T-cell (primary cell): ENCODE measurements around the gene C19orf47. TPM values are rescaled to one million over a fixed set of nuclear protein-coding genes. Genes with fewer than 3 reads are reported as not detected.

ENCODE experiments used
- ATAC-seq, 4 experiments: fragments of 200-7000 bp in 3 of 4; fragments of 150-1000 bp in 1 of 4; cut with Tn5 transposase; replicated peaks in 1 of 4; 1 replicate in 3 of 4; 2 replicates in 1 of 4; pipeline ENCODE4 v1.10.0; 2021; ENCODE audit warnings: moderate library complexity in 3 of 4, mild to moderate bottlenecking in 2 of 4, moderate number of reproducible peaks in 1 of 4
- CTCF ChIA-PET, 2 donors: fragments of 300-600 bp; sonication (Branson Sonifier 250); formaldehyde crosslinking; loops; one replicate each; lab custom pipeline; 2022; ENCODE audit warnings: antibody characterized with exemption in 2 of 2; lab: Charles Lee
- POLR2A ChIA-PET, 2 donors: fragments of 300-600 bp; sonication (Branson Sonifier 250); formaldehyde crosslinking; loops; one replicate each; lab custom pipeline; 2022; ENCODE audit warnings: antibody characterized with exemption in 2 of 2; lab: Charles Lee
- DNase-seq, 35 experiments: peaks; one replicate each; pipeline versions ENCODE4 v3.0.0 to v3.0.0-alpha.2; 2013 to 2023
- H3K27ac ChIP-seq: one replicate; pipeline ENCODE4 v1.5.1; 2013; ENCODE audit warnings: low read length
- H3K27me3 ChIP-seq, 2 experiments: replicated peaks in 1 of 2; 1 replicate in 1 of 2; 2 replicates in 1 of 2; pipeline versions ENCODE4 v1.6.1 to v1.7.0; 2013; ENCODE audit warnings: low read length in 1 of 2, mixed read lengths in 1 of 2; ENCODE audit not compliant: control insufficient read depth in 2 of 2, insufficient read depth in 2 of 2; ENCODE audit errors: extremely low read depth in 1 of 2
- H3K36me3 ChIP-seq, 2 donors: 1 replicate in 1 of 2; 2 replicates in 1 of 2; pipeline versions ENCODE4 v1.6.1 to v1.7.0; 2013; ENCODE audit warnings: low read length in 1 of 2; ENCODE audit not compliant: control insufficient read depth in 2 of 2, insufficient read depth in 1 of 2; ENCODE audit errors: extremely low read depth in 1 of 2
- H3K4me1 ChIP-seq, 2 experiments: 1 replicate in 1 of 2; 2 replicates in 1 of 2; pipeline versions ENCODE4 v1.6.1 to v1.7.0; 2013; ENCODE audit warnings: low read length in 2 of 2, mixed read lengths in 1 of 2; ENCODE audit not compliant: insufficient read depth in 2 of 2, control insufficient read depth in 1 of 2; ENCODE audit errors: extremely low read depth in 1 of 2
- H3K4me3 ChIP-seq, 2 donors: 1 replicate in 1 of 2; 2 replicates in 1 of 2; pipeline versions ENCODE4 v1.5.1 to v1.7.0; 2013; ENCODE audit warnings: mild to moderate bottlenecking in 2 of 2, low read length in 1 of 2, moderate library complexity in 1 of 2; ENCODE audit not compliant: control insufficient read depth in 1 of 2; ENCODE audit errors: extremely low read depth in 1 of 2
- H3K9me3 ChIP-seq: 2 replicates; pipeline ENCODE4 v1.7.0; 2013
- H3K27ac Mint-ChIP-seq, 2 donors: one replicate each; pipeline ENCODE4 v1.8.0; 2020 to 2021; ENCODE audit warnings: mild to moderate bottlenecking in 2 of 2, mixed read lengths in 2 of 2
- H3K27me3 Mint-ChIP-seq, 2 donors: one replicate each; pipeline ENCODE4 v1.8.0; 2021 to 2022; ENCODE audit warnings: mixed read lengths in 2 of 2
- H3K36me3 Mint-ChIP-seq: one replicate; pipeline ENCODE4 v1.8.0; 2021; ENCODE audit warnings: mixed read lengths
- H3K4me1 Mint-ChIP-seq, 3 donors: one replicate each; pipeline ENCODE4 v1.8.0; 2020 to 2022; ENCODE audit warnings: mixed read lengths in 3 of 3, mild to moderate bottlenecking in 1 of 3
- H3K4me3 Mint-ChIP-seq, 3 donors: one replicate each; pipeline ENCODE4 v1.8.0; 2020 to 2022; ENCODE audit warnings: mild to moderate bottlenecking in 3 of 3, mixed read lengths in 3 of 3, moderate library complexity in 3 of 3
- H3K9me3 Mint-ChIP-seq, 3 donors: one replicate each; pipeline ENCODE4 v1.8.0; 2020 to 2022; ENCODE audit warnings: mixed read lengths in 3 of 3
- WGBS: methylation state at CpG from one replicate; pipeline ENCODE4 v1.1.5; 2013; ENCODE audit warnings: missing lambda C conversion rate; ENCODE audit not compliant: insufficient coverage; 5-methylcytosine and 5-hydroxymethylcytosine counted together
- total RNA-seq, 35 experiments: library from RNA in 6 of 35; stranded (reverse) in 6 of 35; fragments of 120-200 nt in 1 of 35; gene quantifications; one replicate each; pipeline versions ENCODE4 v1.2.1 to v1.2.4 and lab custom pipeline; 2013 to 2026

The C19orf47 gene
- total RNA-seq, 5 donors from 2014 or later (not counting 1 experiment from before 2014, with no cell fraction given), result 12.4 to 14.8 (median 14.5) TPM

DNA sequence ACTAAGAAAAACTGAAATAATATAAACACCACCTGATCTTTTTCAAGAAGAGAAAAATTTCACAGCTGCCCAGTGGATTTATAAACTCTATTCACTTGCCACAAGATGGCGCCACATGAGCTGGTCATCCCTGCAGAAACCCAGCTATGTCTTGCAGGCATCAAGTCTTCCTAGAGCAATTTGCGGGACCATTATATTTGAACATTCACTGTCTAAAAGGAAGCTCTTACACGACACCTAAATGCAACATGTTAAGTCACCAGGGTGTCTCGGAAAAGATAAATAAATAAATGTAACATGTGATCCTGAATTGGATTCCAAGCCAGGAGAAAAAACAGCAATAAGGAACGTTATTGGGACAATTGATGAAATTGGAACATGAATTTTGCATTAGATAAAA lies 42.8 kb downstream of the C19orf47 start:
- H3K27ac Mint-ChIP-seq, result no peak overlapping the region
- no peaks in the 10 kb centered on the region for H3K9me3 ChIP-seq
- no peaks in the 10 kb centered on the region for H3K27me3 Mint-ChIP-seq
- no peaks in the 10 kb centered on the region for H3K4me1 ChIP-seq
- WGBS, result 100% methylated on average over 1 of the region's 5 CpGs
- no peak overlapping the region for H3K4me3 ChIP-seq
- no peaks in the 10 kb centered on the region for H3K27me3 ChIP-seq
- no peaks in the 10 kb centered on the region for H3K36me3 Mint-ChIP-seq
- H3K4me3 Mint-ChIP-seq, result no peak overlapping the region
- peaks cover 0 to 3% (median 3%) of the 10 kb centered on the region in 3 donors for H3K4me1 Mint-ChIP-seq
- ATAC-seq (peak; percentile 58 to 69 (median 62)), DNase-seq (peak; percentile 35 to 85 (median 65))
- CTCF ChIA-PET, result interaction anchor here (0.5 to 1.7 kb wide), 30 partner anchors 9 to 1594 kb away, joined by 3 to 17 read pairs (median 3); partner anchors contain the start of genes BLVRB (in 1 of the 2) and SERTAD3 (in 1 of the 2)
- no peak overlapping the region for H3K27ac ChIP-seq
- H3K36me3 ChIP-seq, result no peaks in the 10 kb centered on the region
- POLR2A ChIA-PET, result interaction anchor here in 1 of 2 donors (0.7 kb wide), 1 partner anchor 1999 kb away, joined by 6 read pairs; no protein-coding TSS in a partner anchor
- no peaks in the 10 kb centered on the region for H3K9me3 Mint-ChIP-seq

DNA sequence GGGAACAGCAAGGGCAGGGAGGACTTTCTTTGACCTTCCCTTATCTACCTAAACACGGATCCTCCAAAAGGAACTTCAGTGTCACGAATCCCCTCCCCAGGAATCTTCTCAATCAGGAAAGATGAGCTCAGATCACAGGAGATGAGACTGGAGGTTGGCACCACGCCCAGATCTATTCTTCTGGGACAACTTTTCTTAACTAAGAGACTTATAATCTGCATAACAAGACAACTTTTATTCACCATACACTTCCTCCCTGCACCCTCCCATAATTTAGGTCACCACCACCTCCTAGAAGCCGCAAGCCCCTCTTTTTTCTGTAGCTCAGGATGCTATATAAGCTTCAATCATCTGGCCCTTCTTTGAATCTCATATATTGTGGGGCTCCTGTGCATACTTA lies 43.9 kb downstream of the C19orf47 start:
- Mint-ChIP-seq H3K9me3 (no peaks in the 10 kb centered on the region), H3K36me3 (no peaks in the 10 kb centered on the region), H3K4me1 (peaks cover 0 to 3% (median 3%) of the 10 kb centered on the region in 3 donors), H3K27me3 (no peaks in the 10 kb centered on the region), H3K4me3 (no peak overlapping the region), H3K27ac (no peak overlapping the region)
- ChIA-PET CTCF (interaction anchor here (0.5 to 1.7 kb wide), 3 partner anchors 140 to 331 kb away, joined by 3 to 17 read pairs (median 5); partner anchors contain the start of gene SERTAD3 (in 1 of the 2)), POLR2A (no interaction called here)
- ATAC-seq (no peak), DNase-seq (no peak)
- H3K4me3 ChIP-seq, result no peak overlapping the region
- no peak overlapping the region for H3K27ac ChIP-seq
- WGBS, result 75% methylated on average over 2 of the region's 4 CpGs
- H3K4me1 ChIP-seq, result no peaks in the 10 kb centered on the region
- no peaks in the 10 kb centered on the region for H3K27me3 ChIP-seq
- H3K36me3 ChIP-seq, result no peaks in the 10 kb centered on the region
- no peaks in the 10 kb centered on the region for H3K9me3 ChIP-seq

DNA sequence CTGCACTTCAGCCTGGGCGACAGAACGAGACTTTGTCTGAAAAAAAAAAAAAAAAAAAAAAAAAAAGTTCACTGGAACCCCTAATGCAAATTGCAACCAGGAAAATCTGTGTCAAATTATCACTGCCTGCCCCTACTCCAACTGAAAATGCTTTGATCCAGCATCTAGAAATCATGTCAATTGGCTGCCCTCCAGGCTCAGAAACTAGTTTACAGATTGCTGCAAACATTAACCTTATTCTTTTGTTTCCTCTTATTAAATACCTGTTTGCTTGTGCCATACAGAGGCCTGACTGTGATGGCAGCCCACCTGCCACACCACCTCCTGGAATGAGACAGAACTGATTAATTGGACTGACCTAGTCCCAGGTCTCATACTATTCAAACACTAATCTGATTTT lies 44.4 kb downstream of the C19orf47 start:
- Mint-ChIP-seq H3K36me3 (no peaks in the 10 kb centered on the region), H3K9me3 (no peaks in the 10 kb centered on the region), H3K27ac (no peak overlapping the region), H3K4me3 (no peak overlapping the region), H3K27me3 (no peaks in the 10 kb centered on the region), H3K4me1 (peaks cover 0 to 3% (median 3%) of the 10 kb centered on the region in 3 donors)
- POLR2A ChIA-PET, result no interaction called here
- no peak overlapping the region for H3K27ac ChIP-seq
- DNase-seq (no peak), ATAC-seq (no peak)
- no peak overlapping the region for H3K4me3 ChIP-seq
- H3K4me1 ChIP-seq, result no peaks in the 10 kb centered on the region
- H3K36me3 ChIP-seq, result no peaks in the 10 kb centered on the region
- H3K27me3 ChIP-seq, result no peaks in the 10 kb centered on the region
- no peaks in the 10 kb centered on the region for H3K9me3 ChIP-seq
- CTCF ChIA-PET, result interaction anchor here in 1 of 2 donors (0.5 kb wide), 1 partner anchor 240 kb away, joined by 5 read pairs; no protein-coding TSS in a partner anchor
- WGBS, result 92% methylated on average over 2 of the region's 2 CpGs

DNA sequence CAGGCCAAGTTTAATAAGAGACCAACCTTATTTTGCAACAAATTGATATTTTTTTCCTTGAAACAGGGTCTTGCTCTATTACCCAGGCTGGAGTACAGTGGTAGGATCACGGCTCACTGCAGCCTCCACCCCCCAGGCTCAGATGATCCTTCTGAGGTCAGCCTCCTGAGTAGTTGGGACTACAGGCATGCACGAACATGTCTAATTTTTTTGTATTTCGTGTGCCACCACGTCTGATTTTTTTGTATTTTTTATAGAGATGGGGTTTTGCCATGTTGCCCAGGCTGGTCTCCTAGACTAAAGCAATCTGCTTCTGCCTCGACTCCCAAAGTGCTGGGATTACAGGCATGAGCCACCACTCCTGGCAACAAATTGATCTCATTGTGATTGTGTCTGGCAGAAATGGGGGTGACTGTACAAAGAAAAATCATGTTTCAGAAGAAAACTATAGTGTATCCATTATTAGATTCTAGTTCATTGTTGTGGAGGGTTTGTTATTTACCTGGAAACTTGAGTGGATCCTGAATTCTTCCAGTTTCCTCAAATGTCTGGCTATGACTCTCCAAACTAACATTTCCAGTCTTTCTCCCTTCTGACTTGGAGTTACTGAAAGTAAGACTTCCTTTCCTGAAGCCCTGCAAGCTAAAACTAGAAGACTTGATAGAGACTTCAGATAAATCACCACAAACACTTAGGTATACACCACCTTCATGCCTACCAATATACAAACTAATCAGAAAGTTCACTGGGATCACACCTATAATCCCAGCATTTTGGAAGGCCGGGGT lies 45.8 kb downstream of the C19orf47 start:
- no peak for ATAC-seq
- Histone ChIP-seq H3K27ac (no peak overlapping the region), H3K4me1 (no peaks in the 10 kb centered on the region), H3K27me3 (no peaks in the 10 kb centered on the region), H3K36me3 (no peaks in the 10 kb centered on the region), H3K9me3 (no peaks in the 10 kb centered on the region), H3K4me3 (no peak overlapping the region)
- no peak for DNase-seq
- Mint-ChIP-seq H3K36me3 (no peaks in the 10 kb centered on the region), H3K4me1 (peaks cover 0 to 3% (median 3%) of the 10 kb centered on the region in 3 donors), H3K4me3 (no peak overlapping the region), H3K9me3 (no peaks in the 10 kb centered on the region), H3K27ac (no peak overlapping the region), H3K27me3 (no peaks in the 10 kb centered on the region)
- ChIA-PET CTCF (no interaction called here), POLR2A (no interaction called here)
- 82% methylated on average over 2 of the region's 6 CpGs for WGBS

DNA sequence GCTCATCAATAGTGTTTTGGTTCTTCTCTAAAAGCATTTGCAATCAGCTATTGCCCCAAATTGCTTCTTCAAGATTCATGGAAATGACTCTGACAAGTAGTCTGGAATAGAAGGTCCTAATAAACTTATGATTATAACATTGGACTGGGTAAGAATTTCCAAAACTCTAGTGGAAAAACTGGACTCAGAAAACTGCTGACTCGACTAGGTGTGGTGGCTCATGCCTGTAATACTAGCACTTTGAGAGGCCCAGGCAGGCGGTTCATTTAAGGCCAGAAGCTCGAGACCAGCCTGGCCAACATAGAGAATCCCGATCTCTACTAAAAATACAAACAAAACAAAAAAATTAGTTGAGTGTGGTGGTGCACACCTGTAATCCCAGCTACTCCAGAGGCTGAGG lies 47.5 kb downstream of the C19orf47 start:
- H3K27ac ChIP-seq, result no peak overlapping the region
- H3K9me3 Mint-ChIP-seq, result no peaks in the 10 kb centered on the region
- ATAC-seq, result no peak
- no peaks in the 10 kb centered on the region for H3K27me3 ChIP-seq
- no peaks in the 10 kb centered on the region for H3K36me3 Mint-ChIP-seq
- H3K27ac Mint-ChIP-seq, result no peak overlapping the region
- H3K27me3 Mint-ChIP-seq, result no peaks in the 10 kb centered on the region
- H3K4me3 Mint-ChIP-seq, result no peak overlapping the region
- ChIA-PET POLR2A (no interaction called here), CTCF (interaction anchor here in 1 of 2 donors (0.5 kb wide), 1 partner anchor 42 kb away, joined by 3 read pairs; no protein-coding TSS in a partner anchor)
- WGBS, result no CpG with 5 or more reads among the region's 4 CpGs
- peaks cover 0 to 3% (median 3%) of the 10 kb centered on the region in 3 donors for H3K4me1 Mint-ChIP-seq
- no peaks in the 10 kb centered on the region for H3K4me1 ChIP-seq
- H3K36me3 ChIP-seq, result no peaks in the 10 kb centered on the region
- DNase-seq, result no peak
- no peak overlapping the region for H3K4me3 ChIP-seq
- H3K9me3 ChIP-seq, result no peaks in the 10 kb centered on the region

DNA sequence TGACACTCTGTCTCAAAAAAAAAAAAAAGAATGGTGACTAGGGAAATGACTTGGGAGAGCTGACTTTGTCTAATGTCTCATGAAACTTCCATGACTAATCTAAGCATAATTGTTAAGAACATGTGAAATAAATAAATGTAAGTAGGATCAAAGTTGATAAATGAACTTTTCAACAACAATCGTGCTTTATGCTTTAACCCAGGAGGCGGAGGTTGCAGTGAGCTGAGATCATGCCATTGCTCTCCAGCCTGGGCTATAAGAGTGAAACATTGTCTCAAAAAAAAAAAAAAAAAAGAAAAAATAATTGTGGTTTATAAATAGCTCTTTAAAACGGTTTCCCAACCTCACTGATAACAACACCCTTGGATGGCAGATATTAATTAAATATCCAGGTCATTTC lies 50.2 kb downstream of the C19orf47 start:
- Histone ChIP-seq H3K36me3 (no peaks in the 10 kb centered on the region), H3K4me1 (no peaks in the 10 kb centered on the region), H3K27ac (no peak overlapping the region), H3K27me3 (no peaks in the 10 kb centered on the region), H3K9me3 (no peaks in the 10 kb centered on the region), H3K4me3 (no peak overlapping the region)
- H3K9me3 Mint-ChIP-seq, result no peaks in the 10 kb centered on the region
- H3K4me3 Mint-ChIP-seq, result no peak overlapping the region
- DNase-seq, result no peak
- ChIA-PET CTCF (interaction anchor here (0.6 kb wide), 2 partner anchors 318 to 593 kb away, joined by 3 to 4 read pairs; no protein-coding TSS in a partner anchor), POLR2A (interaction anchor here in 1 of 2 donors (0.5 kb wide), 1 partner anchor 194 kb away, joined by 3 read pairs; no protein-coding TSS in a partner anchor)
- no peaks in the 10 kb centered on the region for H3K36me3 Mint-ChIP-seq
- WGBS, result 100% methylated on average over 1 of the region's 3 CpGs
- H3K27me3 Mint-ChIP-seq, result no peaks in the 10 kb centered on the region
- ATAC-seq, result no peak
- no peaks in the 10 kb centered on the region for H3K4me1 Mint-ChIP-seq
- no peak overlapping the region for H3K27ac Mint-ChIP-seq
